Motor neuron (in vitro differentiated cells): ENCODE results near the gene TUBA1A. TPM values are rescaled to one million over a fixed set of nuclear protein-coding genes. Genes with fewer than 3 reads are reported as not detected.
"Not testable (repeated sequence)": the region's sequence is repeated elsewhere in the genome, so short reads cannot be mapped to it uniquely, and the experiment has no call there.

ENCODE experiments used
- ATAC-seq, 8 experiments: fragments of 200-7000 bp; cut with Tn5 transposase; replicated peaks in 6 of 8; 2 replicates each; pipeline ENCODE4 v1.8.0; 2021; ENCODE audit warnings: mild to moderate bottlenecking in 8 of 8, moderate library complexity in 8 of 8
- H3K27ac ChIP-seq, 2 donors: fragments of 250-450 bp; sonication (Bioruptor Pico); 2 replicates each; pipeline ENCODE4 v1.9.0; 2021; ENCODE audit warnings: antibody characterized with exemption in 2 of 2, mild to moderate bottlenecking in 2 of 2, moderate library complexity in 1 of 2
- H3K4me1 ChIP-seq, 2 donors: fragments of 250-450 bp; sonication (Bioruptor Pico); replicated peaks in 1 of 2; 2 replicates each; pipeline ENCODE4 v1.6.1; 2021; ENCODE audit warnings: antibody characterized with exemption in 2 of 2, mild to moderate bottlenecking in 2 of 2, moderate library complexity in 1 of 2
- H3K4me3 ChIP-seq, 5 donors: fragments of 250-450 bp; sonication (Bioruptor Pico); 2 replicates each; pipeline ENCODE4 v1.9.0; 2021; ENCODE audit warnings: antibody characterized with exemption in 5 of 5, mild to moderate bottlenecking in 5 of 5, moderate library complexity in 4 of 5
- WGBS, 10 experiments: fragments of 450-650 bp; shearing (Covaris generic); methylation state at CpG; one replicate each; pipeline ENCODE4 v1.0.0; 2022; 5-methylcytosine and 5-hydroxymethylcytosine counted together
- in situ Hi-C, 9 experiments: fragments of 400-800 bp; cut with MboI; loops; one replicate each; pipeline ENCODE4 v1.15.0; 2021; ENCODE audit warnings: low sequenced_read_pairs in 9 of 9, low pct_unique_long_range_greater_than_20kb in 2 of 9; ENCODE audit not compliant: unreplicated experiment in 9 of 9
- total RNA-seq, 8 experiments: library from RNA; unstranded; fragments of 300-600 nt; gene quantifications; 2 replicates each; pipeline versions ENCODE4 v1.2.3 to v1.2.4, GENCODE V29; 2022

The TUBA1A gene
- total RNA-seq, 8 experiments from 2014 or later: 158 to 5,477 (median 3,358) TPM

- H3K4me3 ChIP-seq: no peak overlapping the region
- 20 to 94% (median 73%) methylated on average over 1 to 5 of the region's 5 CpGs; no CpG with 5 or more reads in 1 of the 10 experiments for WGBS, 10 experiments
- no peak for ATAC-seq
- in situ Hi-C loops: no loop called here
- H3K4me1 ChIP-seq: peaks cover 42 to 46% of the 10 kb centered on the region in 2 donors
- H3K27ac ChIP-seq: no peak overlapping the region
Measured at GRCh38 chr12:49197256-49197655, 8.4 kb upstream of the TUBA1A start.

- Histone ChIP-seq H3K27ac (no peak overlapping the region), H3K4me1 (peaks cover 36 to 40% of the 10 kb centered on the region in 2 donors), H3K4me3 (no peak overlapping the region)
- in situ Hi-C loops: no loop called here
- no peak for ATAC-seq
- WGBS, 10 experiments: 0 to 100% (median 68%) methylated on average over 1 to 3 of the region's 3 CpGs; no CpG with 5 or more reads in 3 of the 10 experiments
Measured at GRCh38 chr12:49195736-49196135, 6.9 kb upstream of the TUBA1A start.

DNA sequence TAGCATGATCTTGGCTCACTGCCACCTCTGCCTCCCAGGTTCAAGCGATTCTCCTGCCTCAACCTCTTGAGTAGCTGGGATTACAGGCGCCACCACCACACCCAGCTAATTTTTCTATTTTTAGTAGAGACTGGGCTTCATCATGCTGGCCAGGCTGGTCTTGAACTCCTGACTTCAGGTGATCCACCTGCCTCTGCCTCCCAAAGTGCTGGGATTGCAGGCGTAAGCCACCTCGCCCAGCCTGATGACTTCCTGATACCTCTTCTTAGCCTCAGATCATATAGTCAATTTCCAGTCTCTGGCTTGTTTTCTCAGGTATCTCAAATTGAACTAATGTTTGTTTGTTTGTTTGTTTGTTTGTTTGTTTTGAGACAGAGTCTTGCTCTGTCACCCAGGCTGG lies 4.9 kb upstream of the TUBA1A start:
- H3K27ac ChIP-seq, in situ Hi-C loops, ATAC-seq, H3K4me3 ChIP-seq: not testable (repeated sequence)
- H3K4me1 ChIP-seq: peaks cover 26 to 34% of the 10 kb centered on the region in 2 donors
- WGBS, 10 experiments: 85 to 100% (median 98%) methylated on average over 1 to 3 of the region's 4 CpGs; no CpG with 5 or more reads in 4 of the 10 experiments

DNA sequence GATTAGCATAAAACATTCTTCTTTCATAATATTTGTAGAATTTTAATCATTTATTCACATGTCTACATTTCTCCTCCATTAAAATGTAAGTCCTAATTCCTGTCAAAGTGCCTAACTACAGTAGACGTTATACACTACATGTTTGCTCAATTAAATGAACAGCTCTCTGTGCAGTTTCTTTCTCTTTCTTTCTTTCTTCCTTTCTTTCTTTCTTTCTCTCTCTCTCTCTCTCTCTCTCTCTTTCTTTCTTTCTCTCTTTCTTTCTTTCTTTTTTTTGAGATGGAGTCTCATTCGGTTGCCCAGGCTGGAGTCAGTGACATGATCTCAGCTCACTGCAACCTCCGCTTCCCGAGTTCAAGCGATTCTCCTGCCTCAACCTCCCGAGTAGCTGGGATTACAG lies 2.6 kb upstream of the TUBA1A start:
- 72 to 97% (median 89%) methylated on average over 2 to 6 of the region's 6 CpGs; no CpG with 5 or more reads in 2 of the 10 experiments for WGBS, 10 experiments
- in situ Hi-C loops, ATAC-seq, H3K4me3 ChIP-seq, H3K27ac ChIP-seq: not testable (repeated sequence)
- H3K4me1 ChIP-seq: peaks cover 9 to 16% of the 10 kb centered on the region in 2 donors

GRCh38 chr12:49190974-49191373 lies 2.1 kb upstream of the TUBA1A start:
- in situ Hi-C loops: no loop called here
- Histone ChIP-seq H3K27ac (peak overlapping the region; percentile 82 to 86), H3K4me3 (peak overlapping the region in 1 of 5 donors; percentile 98), H3K4me1 (peaks cover 9 to 16% of the 10 kb centered on the region in 2 donors)
- WGBS, 10 experiments: 14 to 85% (median 65%) methylated on average over 1 to 3 of the region's 3 CpGs
- no peak for ATAC-seq

- ATAC-seq: no peak
- H3K27ac ChIP-seq: peak overlapping the region; percentile 82 to 86
- peaks cover 10 to 17% of the 10 kb centered on the region in 2 donors for H3K4me1 ChIP-seq
- in situ Hi-C loops: no loop called here
- WGBS, 10 experiments: 28 to 90% (median 59%) methylated on average over 2 to 12 of the region's 12 CpGs
- H3K4me3 ChIP-seq: peak overlapping the region; percentile 86 to 100 (median 97)
Measured at GRCh38 chr12:49189731-49190716, 1.1 kb upstream of the TUBA1A start.

- Histone ChIP-seq H3K4me1 (peaks cover 15 to 19% of the 10 kb centered on the region in 2 donors), H3K27ac (peak overlapping the region; percentile 95 to 97), H3K4me3 (peak overlapping the region; percentile 86 to 100 (median 97))
- WGBS, 10 experiments: 0 to 7% (median 0%) methylated on average over 1 to 6 of the region's 52 CpGs; no CpG with 5 or more reads in 4 of the 10 experiments
- peak; percentile 24 to 57 (median 35) for ATAC-seq
- in situ Hi-C loops: no loop called here
Measured at GRCh38 chr12:49188201-49188915, 522 bp downstream of the TUBA1A start.

DNA sequence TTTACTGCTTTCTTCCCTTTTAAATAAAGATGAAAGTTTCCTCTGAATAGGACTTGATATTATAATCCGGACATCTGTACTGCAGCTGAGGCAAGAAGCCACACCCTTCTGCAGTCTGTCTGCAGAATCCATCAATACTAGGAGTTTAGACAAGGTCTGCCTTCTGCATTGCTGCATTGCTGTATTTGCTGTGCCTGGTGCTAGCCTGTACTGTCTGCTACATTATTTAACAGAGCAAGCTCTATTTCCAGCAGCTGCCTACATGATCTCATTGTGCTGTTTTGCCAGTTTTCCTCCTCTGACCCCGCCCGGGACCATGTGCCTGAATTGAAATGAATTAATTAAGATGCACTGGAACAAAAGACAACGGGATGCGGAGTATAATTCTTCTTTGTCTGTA lies 1.7 kb downstream of the TUBA1A start:
- ATAC-seq: peak; percentile 32 to 60 (median 45)
- Histone ChIP-seq H3K27ac (peak overlapping the region; percentile 95 to 97), H3K4me1 (peaks cover 15 to 19% of the 10 kb centered on the region in 2 donors), H3K4me3 (peak overlapping the region; percentile 86 to 100 (median 97))
- 0 to 10% (median 2%) methylated on average over 2 to 5 of the region's 5 CpGs for WGBS, 10 experiments
- in situ Hi-C loops: no loop called here

DNA sequence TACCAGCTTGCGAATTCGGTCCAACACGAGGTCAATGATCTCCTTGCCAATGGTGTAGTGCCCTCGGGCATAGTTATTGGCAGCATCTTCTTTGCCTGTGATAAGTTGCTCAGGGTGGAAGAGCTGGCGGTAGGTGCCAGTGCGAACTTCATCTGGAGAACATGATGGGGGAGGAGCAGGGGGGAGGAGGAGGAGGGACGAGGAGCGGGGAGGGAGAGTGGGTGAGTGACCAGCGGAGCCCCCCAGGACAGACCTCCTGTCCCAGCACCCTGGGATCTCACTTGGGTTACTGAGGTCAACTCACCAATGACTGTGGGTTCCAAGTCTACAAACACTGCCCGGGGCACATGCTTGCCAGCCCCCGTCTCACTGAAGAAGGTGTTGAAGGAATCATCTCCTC lies 2.6 kb downstream of the TUBA1A start:
- in situ Hi-C loops, ATAC-seq, H3K27ac ChIP-seq: not testable (repeated sequence)
- Histone ChIP-seq H3K4me1 (peaks cover 14 to 19% of the 10 kb centered on the region in 2 donors), H3K4me3 (peak overlapping the region; percentile 86 to 100 (median 97))
- 40 to 96% (median 75%) methylated on average over 1 to 4 of the region's 11 CpGs; no CpG with 5 or more reads in 4 of the 10 experiments for WGBS, 10 experiments

DNA sequence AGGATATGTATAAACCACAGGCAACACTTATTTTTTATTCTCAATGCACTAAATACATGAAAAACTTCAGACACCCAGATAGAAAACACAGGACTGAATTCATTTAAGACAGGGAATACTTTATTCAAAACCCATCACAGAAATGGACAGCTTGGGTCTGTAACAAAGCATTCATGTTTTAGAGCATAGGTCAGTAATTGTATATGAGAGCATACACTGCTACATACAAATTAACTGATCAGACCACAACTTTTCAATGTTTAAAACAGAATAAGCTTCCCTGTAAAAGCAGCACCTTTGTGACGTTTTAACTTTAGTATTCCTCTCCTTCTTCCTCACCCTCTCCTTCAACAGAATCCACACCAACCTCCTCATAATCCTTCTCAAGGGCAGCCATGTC lies 4.2 kb downstream of the TUBA1A start:
- H3K27ac ChIP-seq, H3K4me1 ChIP-seq, ATAC-seq, in situ Hi-C loops: not testable (repeated sequence)
- H3K4me3 ChIP-seq: peak overlapping the region in 4 of 5 donors; percentile 2 to 100 (median 57)
- WGBS, 10 experiments: 43 to 100% (median 94%) methylated on average over 1 of the region's 1 CpG; no CpG with 5 or more reads in 6 of the 10 experiments

DNA sequence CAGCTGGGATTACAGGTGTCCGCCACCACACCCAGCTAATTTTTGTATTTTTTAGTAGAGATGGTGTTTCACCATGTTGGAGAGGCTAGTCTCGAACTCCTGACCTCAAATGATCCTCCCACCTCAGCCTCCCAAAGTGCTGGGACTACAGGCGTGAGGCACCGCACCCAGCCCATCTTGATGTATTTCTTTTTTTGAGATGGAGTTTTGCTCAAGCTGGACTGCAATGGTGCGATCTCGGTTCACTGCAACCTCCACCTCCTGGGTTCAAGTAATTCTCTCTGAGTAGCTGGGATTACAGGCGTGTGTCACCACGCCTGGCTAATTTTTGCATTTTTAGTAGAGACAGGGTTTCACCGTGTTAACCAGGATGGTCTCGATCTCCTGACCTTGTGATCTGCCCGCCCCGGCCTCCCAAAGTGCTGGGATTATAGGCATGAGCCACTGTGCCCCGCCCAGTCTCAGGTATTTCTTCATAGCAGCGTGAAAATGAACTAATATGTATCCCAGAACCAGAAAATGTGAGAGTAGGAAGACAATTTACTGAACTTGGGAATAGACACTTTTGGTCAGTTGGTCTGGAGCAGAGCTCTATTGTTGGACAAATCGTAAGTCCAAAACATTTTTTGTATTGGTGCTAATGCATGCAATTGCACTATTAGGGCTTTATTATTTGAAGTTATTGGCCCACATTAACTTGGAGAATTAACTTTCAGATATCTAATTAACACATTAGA lies 5.5 kb downstream of the TUBA1A start:
- ATAC-seq, H3K27ac ChIP-seq, in situ Hi-C loops, H3K4me1 ChIP-seq: not testable (repeated sequence)
- 38 to 100% (median 91%) methylated on average over 1 to 13 of the region's 15 CpGs; no CpG with 5 or more reads in 3 of the 10 experiments for WGBS, 10 experiments
- peak overlapping the region in 2 of 5 donors; percentile 17 to 100 for H3K4me3 ChIP-seq

DNA sequence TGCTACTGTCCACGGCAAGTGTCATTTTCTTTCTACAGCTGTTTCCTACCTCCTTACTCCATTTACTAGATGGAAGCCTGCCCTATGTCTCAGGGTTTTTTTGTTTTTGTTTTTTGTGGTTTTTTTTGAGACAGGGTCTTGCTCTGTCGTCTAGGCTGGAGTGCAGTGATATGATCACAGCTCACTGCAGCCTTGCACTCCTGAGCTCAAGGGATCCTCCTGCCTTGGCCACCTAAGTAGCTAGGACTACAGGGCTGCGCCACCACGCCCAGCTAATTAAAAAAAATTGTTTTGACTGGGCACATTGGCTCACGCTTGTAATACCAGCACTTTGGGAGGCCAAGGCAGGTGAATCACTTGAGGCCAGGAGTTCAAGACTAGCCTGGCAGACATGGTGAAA lies 14.7 kb downstream of the TUBA1A start:
- in situ Hi-C loops: no loop called here
- Histone ChIP-seq H3K4me3 (no peak overlapping the region), H3K4me1 (no peaks in the 10 kb centered on the region), H3K27ac (no peak overlapping the region)
- 10 to 87% (median 77%) methylated on average over 1 to 5 of the region's 5 CpGs; no CpG with 5 or more reads in 3 of the 10 experiments for WGBS, 10 experiments
- no peak for ATAC-seq
